Hepatocyte (in vitro differentiated cells): ENCODE data around the gene SLF1. TPM values are rescaled to one million over a fixed set of nuclear protein-coding genes. Genes with fewer than 3 reads are reported as not detected.

Source experiments
- DNase-seq: peaks from one replicate; pipeline ENCODE4 v3.0.0-alpha.2; 2016; ENCODE audit warnings: low spot score
- H2AFZ ChIP-seq: fragments of 200-600 bp; sonication (generic); 2 replicates; pipeline ENCODE4 v1.6.0; 2016; ENCODE audit warnings: antibody characterized with exemption, mild to moderate bottlenecking
- H3K27ac ChIP-seq: fragments of 200-600 bp; sonication (generic); 2 replicates; pipeline ENCODE4 v1.5.1; 2016; ENCODE audit warnings: mild to moderate bottlenecking
- H3K27me3 ChIP-seq: fragments of 200-600 bp; sonication (generic); 2 replicates; pipeline ENCODE4 v1.6.1; 2016
- H3K36me3 ChIP-seq: fragments of 200-600 bp; sonication (generic); replicated peaks from 2 replicates; pipeline ENCODE4 v1.5.1; 2016; ENCODE audit warnings: low read depth; ENCODE audit not compliant: insufficient read depth
- H3K4me1 ChIP-seq: fragments of 200-600 bp; sonication (generic); 2 replicates; pipeline ENCODE4 v1.5.1; 2016; ENCODE audit warnings: mild to moderate bottlenecking, moderate library complexity; ENCODE audit not compliant: insufficient read depth
- H3K4me2 ChIP-seq: fragments of 200-600 bp; sonication (generic); 2 replicates; pipeline ENCODE4 v1.6.0; 2016
- H3K4me3 ChIP-seq: fragments of 200-600 bp; sonication (generic); 2 replicates; pipeline ENCODE4 v1.5.1; 2016; ENCODE audit warnings: mild to moderate bottlenecking
- H3K79me2 ChIP-seq: fragments of 200-600 bp; sonication (generic); 2 replicates; pipeline ENCODE4 v1.6.0; 2017; ENCODE audit warnings: mild to moderate bottlenecking
- H3K9me2 ChIP-seq: fragments of 200-600 bp; sonication (generic); replicated peaks from 2 replicates; pipeline ENCODE4 v1.6.0; 2017; ENCODE audit warnings: mild to moderate bottlenecking; ENCODE audit not compliant: insufficient read depth
- H3K9me3 ChIP-seq: fragments of 200-600 bp; sonication (generic); 2 replicates; pipeline ENCODE4 v1.5.1; 2016; ENCODE audit warnings: low read depth, mild to moderate bottlenecking
- H4K20me1 ChIP-seq: fragments of 200-600 bp; sonication (generic); 2 replicates; pipeline ENCODE4 v1.6.0; 2016; ENCODE audit warnings: mild to moderate bottlenecking; ENCODE audit not compliant: insufficient read depth, poor library complexity, severe bottlenecking
- EZH2 ChIP-seq: fragments of 200-600 bp; sonication (generic); IDR thresholded peaks from 2 replicates; pipeline ENCODE4 v1.6.1; 2016; ENCODE audit warnings: antibody characterized with exemption, mild to moderate bottlenecking, borderline replicate concordance
- EZH2phosphoT487 ChIP-seq: fragments of 200-600 bp; sonication (generic); IDR thresholded peaks from one replicate; pipeline ENCODE4 v1.6.1; 2018; ENCODE audit warnings: antibody characterized with exemption, mild to moderate bottlenecking, low read depth, moderate library complexity; ENCODE audit not compliant: unreplicated experiment, severe bottlenecking
- WGBS: methylation state at CpG from one replicate; pipeline ENCODE4 v1.1.6; 2016; ENCODE audit warnings: low lambda C conversion rate; ENCODE audit errors: missing lambda C conversion rate; 5-methylcytosine and 5-hydroxymethylcytosine counted together
- polyA plus RNA-seq: library from polyadenylated mRNA; unstranded; fragments of >200 nt; fragmentation: Nextera tagmentation; extraction: Ambion mirVana; gene quantifications from 2 replicates; pipeline ENCODE4 v1.2.1, GENCODE V29; 2016
- total RNA-seq: library from RNA; depleted of rRNA; stranded (reverse); fragments of >200 nt; gene quantifications from 2 replicates; pipeline ENCODE4 v1.2.3, GENCODE V29; 2014
- TF ChIP-seq, protein P1 (sequence below): fragments of 200-600 bp; sonication (generic); IDR thresholded peaks from 2 replicates; pipeline ENCODE4 v1.5.1; 2016; ENCODE audit warnings: antibody characterized with exemption, mild to moderate bottlenecking; ENCODE audit not compliant: poor library complexity

The SLF1 gene
- total and polyA plus RNA-seq, 2 experiments from 2014 or later: 3.3 to 9.0 TPM

GRCh38 chr5:94689908-94690307, 71.4 kb downstream of the SLF1 start:
- Histone ChIP-seq H3K4me1 (no peaks in the 10 kb centered on the region), H3K4me2 (no peak overlapping the region), H3K27me3 (no peaks in the 10 kb centered on the region), H3K9me3 (no peaks in the 10 kb centered on the region), H3K27ac (no peak overlapping the region), H3K36me3 (no peaks in the 10 kb centered on the region), H3K4me3 (no peak overlapping the region), H2AFZ (no peak overlapping the region), H3K79me2 (no peaks in the 10 kb centered on the region), H3K9me2 (no peaks in the 10 kb centered on the region), H4K20me1 (no peaks in the 10 kb centered on the region)
- no peak for DNase-seq
- TF ChIP-seq EZH2: no peak
- TF ChIP-seq, protein P1, sequence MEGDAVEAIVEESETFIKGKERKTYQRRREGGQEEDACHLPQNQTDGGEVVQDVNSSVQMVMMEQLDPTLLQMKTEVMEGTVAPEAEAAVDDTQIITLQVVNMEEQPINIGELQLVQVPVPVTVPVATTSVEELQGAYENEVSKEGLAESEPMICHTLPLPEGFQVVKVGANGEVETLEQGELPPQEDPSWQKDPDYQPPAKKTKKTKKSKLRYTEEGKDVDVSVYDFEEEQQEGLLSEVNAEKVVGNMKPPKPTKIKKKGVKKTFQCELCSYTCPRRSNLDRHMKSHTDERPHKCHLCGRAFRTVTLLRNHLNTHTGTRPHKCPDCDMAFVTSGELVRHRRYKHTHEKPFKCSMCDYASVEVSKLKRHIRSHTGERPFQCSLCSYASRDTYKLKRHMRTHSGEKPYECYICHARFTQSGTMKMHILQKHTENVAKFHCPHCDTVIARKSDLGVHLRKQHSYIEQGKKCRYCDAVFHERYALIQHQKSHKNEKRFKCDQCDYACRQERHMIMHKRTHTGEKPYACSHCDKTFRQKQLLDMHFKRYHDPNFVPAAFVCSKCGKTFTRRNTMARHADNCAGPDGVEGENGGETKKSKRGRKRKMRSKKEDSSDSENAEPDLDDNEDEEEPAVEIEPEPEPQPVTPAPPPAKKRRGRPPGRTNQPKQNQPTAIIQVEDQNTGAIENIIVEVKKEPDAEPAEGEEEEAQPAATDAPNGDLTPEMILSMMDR: no peak
- TF ChIP-seq EZH2phosphoT487: no peak

DNA sequence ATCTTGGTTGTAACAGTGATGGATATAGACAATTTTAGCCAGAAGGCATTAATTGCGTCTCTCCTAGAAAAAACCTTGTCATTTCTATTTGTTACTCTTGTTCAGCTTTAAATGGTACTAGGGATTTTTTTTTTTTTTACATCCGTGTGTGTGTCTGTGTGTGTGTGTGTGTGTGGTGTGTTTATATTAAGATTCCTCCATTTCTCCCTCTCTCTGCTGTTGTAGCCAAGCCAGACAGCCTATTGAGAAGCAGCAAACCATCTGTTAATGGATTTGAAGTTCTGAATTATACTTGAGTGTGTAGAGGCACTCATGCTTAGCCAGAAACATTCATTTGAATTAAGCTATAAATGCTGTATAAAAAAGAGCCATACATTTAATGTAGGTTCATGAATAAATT, 72.3 kb downstream of the SLF1 start:
- Histone ChIP-seq H3K27ac (no peak overlapping the region), H4K20me1 (no peaks in the 10 kb centered on the region), H3K27me3 (no peaks in the 10 kb centered on the region), H3K79me2 (no peaks in the 10 kb centered on the region), H3K36me3 (no peaks in the 10 kb centered on the region), H3K4me2 (no peak overlapping the region), H3K4me3 (no peak overlapping the region), H2AFZ (no peak overlapping the region), H3K9me3 (no peaks in the 10 kb centered on the region), H3K9me2 (no peaks in the 10 kb centered on the region), H3K4me1 (no peaks in the 10 kb centered on the region)
- 64% methylated on average over 2 of the region's 2 CpGs for WGBS
- TF ChIP-seq EZH2phosphoT487 (no peak), EZH2 (no peak)
- TF ChIP-seq, protein P1: no peak
- DNase-seq: no peak

DNA sequence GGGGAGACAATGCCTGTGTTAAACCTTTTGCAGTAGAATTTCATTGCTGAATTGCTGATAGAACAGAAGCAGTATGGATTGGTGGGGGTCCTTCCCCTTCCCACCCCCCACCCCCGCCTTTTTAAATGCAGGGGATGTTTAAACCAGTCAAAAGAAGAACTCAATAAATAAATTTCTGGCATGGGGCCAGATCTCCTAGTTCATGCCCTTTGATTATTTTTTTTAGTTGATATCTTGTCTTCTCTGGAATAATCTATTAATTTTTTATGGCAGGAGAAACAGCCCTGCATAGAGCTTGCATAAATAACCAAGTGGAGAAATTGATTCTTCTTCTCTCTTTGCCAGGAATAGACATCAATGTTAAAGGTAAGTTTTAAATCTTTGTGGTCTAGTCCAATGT, 72.8 kb downstream of the SLF1 start:
- no peak overlapping the region for H3K27ac ChIP-seq
- H3K79me2 ChIP-seq: no peaks in the 10 kb centered on the region
- no peaks in the 10 kb centered on the region for H3K36me3 ChIP-seq
- H3K4me3 ChIP-seq: no peak overlapping the region
- no peaks in the 10 kb centered on the region for H3K27me3 ChIP-seq
- H3K9me2 ChIP-seq: no peaks in the 10 kb centered on the region
- 92% methylated on average over 1 of the region's 1 CpG for WGBS
- no peaks in the 10 kb centered on the region for H4K20me1 ChIP-seq
- no peak for TF ChIP-seq EZH2
- no peak for TF ChIP-seq EZH2phosphoT487
- TF ChIP-seq, protein P1: no peak
- no peaks in the 10 kb centered on the region for H3K9me3 ChIP-seq
- H3K4me1 ChIP-seq: no peaks in the 10 kb centered on the region
- H2AFZ ChIP-seq: no peak overlapping the region
- no peak overlapping the region for H3K4me2 ChIP-seq
- no peak for DNase-seq

DNA sequence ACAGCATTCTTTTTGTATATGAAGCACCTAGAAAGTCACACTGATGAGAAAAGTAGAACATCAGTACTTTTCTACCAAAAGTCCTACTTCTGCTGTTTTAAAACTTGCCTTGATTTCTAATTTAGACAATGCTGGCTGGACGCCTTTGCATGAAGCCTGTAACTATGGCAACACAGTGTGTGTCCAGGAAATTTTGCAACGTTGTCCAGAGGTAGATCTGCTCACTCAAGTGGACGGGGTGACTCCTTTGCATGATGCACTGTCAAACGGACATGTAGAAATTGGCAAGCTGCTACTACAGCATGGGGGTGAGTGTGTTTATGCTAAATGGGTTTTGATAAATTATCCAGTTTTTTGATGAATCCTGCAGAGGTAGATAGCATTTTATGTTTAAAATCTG, 73.5 kb downstream of the SLF1 start:
- 63% methylated on average over 4 of the region's 4 CpGs for WGBS

More for the DNA sequence above, 73.5 kb downstream of the SLF1 start:
- Histone ChIP-seq H3K9me3 (no peaks in the 10 kb centered on the region), H3K4me3 (no peak overlapping the region), H2AFZ (no peak overlapping the region), H4K20me1 (no peaks in the 10 kb centered on the region), H3K4me2 (no peak overlapping the region), H3K79me2 (no peaks in the 10 kb centered on the region), H3K27ac (no peak overlapping the region), H3K9me2 (no peaks in the 10 kb centered on the region), H3K4me1 (no peaks in the 10 kb centered on the region), H3K27me3 (no peaks in the 10 kb centered on the region), H3K36me3 (no peaks in the 10 kb centered on the region)
- DNase-seq: peak; percentile 13
- TF ChIP-seq EZH2 (no peak), EZH2phosphoT487 (no peak)
- TF ChIP-seq, protein P1: no peak
